GM13976 (cell line): ENCODE measurements around the gene STARD3NL.

Experiments
- DNase-seq: peaks from one replicate; pipeline ENCODE4 v3.0.0; 2012; ENCODE audit warnings: low spot score
- in situ Hi-C: fragments of 300-500 bp; cut with MboI; formaldehyde crosslinking; loops from one replicate; pipeline ENCODE4 v1.12.0; 2022; ENCODE audit warnings: low sequenced_read_pairs, mixed read lengths, inconsistent platforms; ENCODE audit not compliant: unreplicated experiment
- TF ChIP-seq, protein P1 (sequence below): IDR thresholded peaks from 2 replicates; pipeline ENCODE4 v1.5.1; 2012; ENCODE audit warnings: borderline replicate concordance, mild to moderate bottlenecking; ENCODE audit not compliant: insufficient read depth; ENCODE audit errors: extremely low read depth, missing control alignments, control extremely low read depth

Gene STARD3NL, protein sequence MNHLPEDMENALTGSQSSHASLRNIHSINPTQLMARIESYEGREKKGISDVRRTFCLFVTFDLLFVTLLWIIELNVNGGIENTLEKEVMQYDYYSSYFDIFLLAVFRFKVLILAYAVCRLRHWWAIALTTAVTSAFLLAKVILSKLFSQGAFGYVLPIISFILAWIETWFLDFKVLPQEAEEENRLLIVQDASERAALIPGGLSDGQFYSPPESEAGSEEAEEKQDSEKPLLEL

DNA sequence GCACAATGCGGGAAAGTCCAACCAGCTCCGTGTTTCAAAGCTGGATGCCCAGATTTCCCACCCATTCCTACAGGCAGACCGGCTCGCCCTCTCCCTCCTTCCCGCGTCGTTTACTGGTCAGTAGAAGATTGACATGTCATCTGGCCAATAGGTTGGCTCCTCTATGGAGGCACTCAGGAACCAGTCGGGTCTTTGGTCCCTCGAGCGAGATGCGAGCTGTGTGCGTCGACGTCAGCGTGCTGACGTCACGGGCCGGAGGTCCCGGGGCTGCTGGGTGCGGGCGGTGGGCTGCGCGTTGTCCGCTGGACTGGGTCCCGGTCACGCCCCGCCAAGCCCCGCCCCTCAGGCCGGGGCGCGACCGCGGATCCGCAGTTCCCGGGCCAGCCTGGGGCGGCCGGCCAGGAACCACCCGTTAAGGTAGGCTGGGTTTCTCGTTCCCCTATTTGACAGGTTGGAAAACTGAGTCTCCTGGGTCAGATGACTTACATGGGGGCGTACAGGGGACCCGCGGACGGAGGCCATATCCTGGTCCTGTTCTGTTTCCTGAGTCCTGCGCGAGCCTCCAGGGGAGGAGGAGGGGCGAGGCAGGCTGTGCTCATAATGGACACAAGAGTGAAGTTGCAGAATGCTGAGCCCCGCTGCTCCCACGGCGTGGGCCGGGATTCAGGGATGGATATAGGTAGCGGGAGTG lies at the start of gene STARD3NL:
STARD3NL (plus strand) TSS at position 242 of the 691 bp plus-strand sequence. CDS start 29,260 bp downstream, outside the sequence.
- DNase-seq: peak; percentile 95
- TF ChIP-seq, protein P1, sequence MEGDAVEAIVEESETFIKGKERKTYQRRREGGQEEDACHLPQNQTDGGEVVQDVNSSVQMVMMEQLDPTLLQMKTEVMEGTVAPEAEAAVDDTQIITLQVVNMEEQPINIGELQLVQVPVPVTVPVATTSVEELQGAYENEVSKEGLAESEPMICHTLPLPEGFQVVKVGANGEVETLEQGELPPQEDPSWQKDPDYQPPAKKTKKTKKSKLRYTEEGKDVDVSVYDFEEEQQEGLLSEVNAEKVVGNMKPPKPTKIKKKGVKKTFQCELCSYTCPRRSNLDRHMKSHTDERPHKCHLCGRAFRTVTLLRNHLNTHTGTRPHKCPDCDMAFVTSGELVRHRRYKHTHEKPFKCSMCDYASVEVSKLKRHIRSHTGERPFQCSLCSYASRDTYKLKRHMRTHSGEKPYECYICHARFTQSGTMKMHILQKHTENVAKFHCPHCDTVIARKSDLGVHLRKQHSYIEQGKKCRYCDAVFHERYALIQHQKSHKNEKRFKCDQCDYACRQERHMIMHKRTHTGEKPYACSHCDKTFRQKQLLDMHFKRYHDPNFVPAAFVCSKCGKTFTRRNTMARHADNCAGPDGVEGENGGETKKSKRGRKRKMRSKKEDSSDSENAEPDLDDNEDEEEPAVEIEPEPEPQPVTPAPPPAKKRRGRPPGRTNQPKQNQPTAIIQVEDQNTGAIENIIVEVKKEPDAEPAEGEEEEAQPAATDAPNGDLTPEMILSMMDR: no peak
- in situ Hi-C loops: no loop called here

DNA sequence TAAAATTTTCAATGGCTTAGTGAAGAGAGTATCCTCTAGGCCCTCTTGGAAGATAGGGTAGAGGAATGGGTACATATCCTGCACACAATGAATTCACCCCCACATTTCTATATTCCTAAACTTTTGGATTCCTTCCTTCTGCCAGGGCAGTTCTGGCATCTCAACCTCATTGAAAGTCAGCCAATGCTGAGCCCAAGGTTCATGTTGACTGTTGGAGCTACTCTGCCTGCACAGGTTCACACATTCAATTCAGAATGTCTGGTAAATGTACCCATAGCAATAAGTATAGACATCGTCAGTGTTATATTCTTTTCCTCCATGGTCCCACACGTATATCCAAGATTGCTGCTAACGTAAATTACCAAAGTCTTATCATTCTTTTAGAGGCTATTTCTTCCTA lies 48.9 kb upstream of the STARD3NL start:
- DNase-seq: no peak
- in situ Hi-C loops: no loop called here
- TF ChIP-seq, protein P1: no peak

DNA sequence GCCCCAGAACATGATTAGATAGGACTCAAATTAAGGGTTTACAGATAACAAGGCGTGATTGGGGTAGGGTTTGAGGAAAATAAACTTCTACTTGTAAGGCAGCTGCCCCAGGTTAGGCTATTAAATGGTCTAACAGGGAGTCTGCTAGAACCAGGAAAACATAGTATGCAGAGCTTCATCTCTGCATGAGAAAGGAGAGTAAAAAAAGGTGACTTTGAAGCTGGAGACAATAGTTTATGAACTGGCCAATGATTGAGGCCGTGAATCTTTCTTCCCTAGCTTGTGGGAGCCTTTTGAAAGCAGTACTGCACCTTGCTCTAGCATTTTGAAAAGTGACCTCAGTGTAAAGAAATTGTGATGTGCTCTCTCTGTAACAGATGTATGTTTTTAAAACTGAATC lies 48.5 kb upstream of the STARD3NL start:
- TF ChIP-seq, protein P1: no peak
- no peak for DNase-seq
- in situ Hi-C loops: no loop called here

DNA sequence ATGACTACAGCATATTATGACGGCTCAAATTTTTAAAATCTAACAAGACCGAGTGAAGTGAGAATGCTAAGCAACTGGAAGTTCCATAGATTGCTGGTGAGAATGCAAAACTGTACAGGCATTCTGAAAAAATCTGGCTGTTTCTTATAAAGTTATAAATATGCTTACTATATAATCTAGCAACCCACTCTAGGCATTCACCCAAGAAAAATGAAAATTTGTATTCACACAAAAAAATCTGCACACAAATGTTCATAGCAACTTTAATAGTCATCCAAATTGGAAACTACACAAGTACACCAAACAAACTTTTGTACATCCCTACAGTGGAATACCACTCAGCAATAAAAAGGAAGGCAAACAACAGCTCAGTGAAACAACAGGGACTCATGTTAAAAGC lies 39.9 kb upstream of the STARD3NL start:
- DNase-seq: no peak
- in situ Hi-C loops: no loop called here
- TF ChIP-seq, protein P1: no peak

DNA sequence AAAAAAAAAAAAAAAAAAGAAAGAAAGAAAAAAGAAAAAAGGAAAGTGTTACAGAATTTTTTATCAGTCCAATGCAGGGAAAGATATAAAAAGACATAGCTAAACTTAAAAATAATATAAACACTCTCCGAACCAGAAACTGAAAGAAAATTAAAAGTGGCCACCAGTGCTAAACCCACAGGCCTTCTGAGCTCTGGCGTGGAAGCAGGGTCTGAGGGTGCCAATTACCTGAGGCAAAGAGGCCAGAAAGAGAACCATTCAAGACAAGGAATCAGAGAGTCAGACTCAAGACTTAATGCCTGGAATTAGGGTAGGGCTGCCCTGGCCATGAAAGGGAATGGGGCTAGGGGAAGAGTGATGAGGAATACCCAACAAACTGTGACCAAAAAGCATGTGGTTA lies 36.9 kb upstream of the STARD3NL start:
- TF ChIP-seq, protein P1: no peak
- DNase-seq: no peak
- in situ Hi-C loops: no loop called here

DNA sequence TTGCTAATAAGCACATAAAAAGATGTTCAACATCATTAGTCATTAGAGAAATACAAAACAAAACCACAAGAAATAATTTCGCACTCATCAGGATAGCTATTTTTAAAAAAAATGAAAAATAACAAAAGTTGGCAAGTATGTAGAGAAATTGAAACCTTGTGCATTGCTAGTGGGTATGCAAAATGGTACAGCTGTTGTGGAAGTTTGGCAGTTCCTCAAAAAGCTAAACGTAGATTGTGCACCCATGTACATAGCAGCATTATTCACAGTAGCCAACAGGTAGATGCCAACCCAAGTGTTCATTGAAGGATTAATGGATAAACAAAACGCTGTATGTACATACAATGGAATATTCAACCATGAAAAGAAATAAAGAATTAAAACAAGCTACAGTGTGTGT lies 35.3 kb upstream of the STARD3NL start:
- in situ Hi-C loops: no loop called here
- no peak for DNase-seq
- TF ChIP-seq, protein P1: no peak
